Left lung (tissue), 10 donors: ENCODE measurements around the gene AHDC1. TPM values are rescaled to one million over a fixed set of nuclear protein-coding genes. Genes with fewer than 3 reads are reported as not detected.
A peak's percentile ranks its signal among the peaks of the same experiment; 100 is the strongest.

Experiments
- ATAC-seq: fragments of 200-7000 bp; cut with Tn5 transposase; one replicate; pipeline ENCODE4 v1.9.1; 2020; ENCODE audit warnings: moderate library complexity
- DNase-seq, 4 donors: peaks; one replicate each; pipeline ENCODE4 v3.0.0-alpha.2; 2013 to 2020
- H3K27ac ChIP-seq, 2 donors: fragments of 200-600 bp; sonication (generic) in 1 of 2; one replicate each; pipeline versions ENCODE4 v1.5.0 to v1.8.0; 2020 to 2021
- H3K27me3 ChIP-seq, 2 donors: fragments of 200-600 bp; sonication (generic) in 1 of 2; one replicate each; pipeline versions ENCODE4 v1.5.0 to v1.8.0; 2020 to 2021
- H3K36me3 ChIP-seq, 2 donors: fragments of 200-600 bp; sonication (generic) in 1 of 2; one replicate each; pipeline versions ENCODE4 v1.5.0 to v1.8.0; 2020 to 2021
- H3K4me1 ChIP-seq, 2 donors: fragments of 200-600 bp; one replicate each; pipeline ENCODE4 v1.8.0; 2021
- H3K4me3 ChIP-seq, 2 donors: fragments of 200-600 bp; sonication (generic) in 1 of 2; one replicate each; pipeline versions ENCODE4 v1.5.0 to v1.8.0; 2020 to 2021; ENCODE audit warnings: mild to moderate bottlenecking in 1 of 2
- H3K9me3 ChIP-seq, 2 donors: fragments of 200-600 bp; sonication (generic) in 1 of 2; one replicate each; pipeline versions ENCODE4 v1.5.0 to v1.8.0; 2020 to 2021
- intact Hi-C, 2 donors: fragments of 100-400 bp; cut with DNase I; formaldehyde crosslinking; loops; one replicate each; pipeline versions ENCODE4 v1.11.2 to v1.14.2; 2022
- polyA plus RNA-seq, 6 donors: library from polyadenylated mRNA; unstranded; fragments of 120-200 nt; gene quantifications; one replicate each; pipeline ENCODE4 v1.2.1, GENCODE V29; 2013; ENCODE audit not compliant: insufficient read length in 6 of 6
- total RNA-seq, 2 donors: library from RNA; stranded (reverse); fragmentation: NEBNext Ultra II Directional; extraction: Animal tissue kit (Norgen Biotek cat#: 25700); gene quantifications; one replicate each; pipeline ENCODE4 v1.2.1, GENCODE V29; 2021
- TF ChIP-seq, protein P1 (sequence below), 2 donors: fragments of 200-600 bp; sonication (generic) in 1 of 2; IDR thresholded peaks; one replicate each; pipeline versions ENCODE4 v1.5.0 to v1.8.0; 2021; ENCODE audit warnings: antibody characterized with exemption in 2 of 2
- donor health status: DM: no; HTN: yes; CAD: no.
- donor health status: DM: no; HTN: no; CAD: no.

Gene AHDC1
- total and polyA plus RNA-seq, 8 donors = 32.2 to 48.8 (median 41.2) TPM

DNA sequence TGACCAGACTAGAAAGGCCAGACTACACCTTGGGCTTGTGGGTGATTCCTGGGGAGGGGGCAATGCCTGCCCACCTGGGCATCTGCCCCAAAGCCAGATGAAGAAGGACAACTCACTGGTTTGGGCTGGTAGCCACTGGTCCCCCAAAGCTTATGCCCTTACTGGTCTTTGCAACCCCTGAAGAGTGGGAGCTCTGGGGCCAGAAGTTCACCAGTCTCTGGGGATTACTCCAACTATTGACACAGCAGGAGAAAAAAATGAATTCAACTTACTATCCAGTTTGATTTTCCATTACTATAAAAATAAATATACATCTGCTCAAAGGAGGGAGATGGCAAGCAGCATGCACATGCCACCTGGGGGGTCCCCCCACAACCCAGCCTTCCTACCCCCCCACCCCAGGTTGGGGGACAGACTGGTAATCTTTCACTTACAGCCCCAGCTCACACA, 2.6 kb downstream of the AHDC1 start:
- no peaks in the 10 kb centered on the region for H3K9me3 ChIP-seq
- peaks cover 0 to 18% of the 10 kb centered on the region in 2 donors for H3K27me3 ChIP-seq
- no peaks in the 10 kb centered on the region for H3K36me3 ChIP-seq
- H3K4me3 ChIP-seq = peak overlapping the region; percentile 78 to 79
- H3K4me1 ChIP-seq = peaks cover 46 to 73% of the 10 kb centered on the region in 2 donors
- peak overlapping the region; percentile 83 to 88 for H3K27ac ChIP-seq
- TF ChIP-seq, protein P1, sequence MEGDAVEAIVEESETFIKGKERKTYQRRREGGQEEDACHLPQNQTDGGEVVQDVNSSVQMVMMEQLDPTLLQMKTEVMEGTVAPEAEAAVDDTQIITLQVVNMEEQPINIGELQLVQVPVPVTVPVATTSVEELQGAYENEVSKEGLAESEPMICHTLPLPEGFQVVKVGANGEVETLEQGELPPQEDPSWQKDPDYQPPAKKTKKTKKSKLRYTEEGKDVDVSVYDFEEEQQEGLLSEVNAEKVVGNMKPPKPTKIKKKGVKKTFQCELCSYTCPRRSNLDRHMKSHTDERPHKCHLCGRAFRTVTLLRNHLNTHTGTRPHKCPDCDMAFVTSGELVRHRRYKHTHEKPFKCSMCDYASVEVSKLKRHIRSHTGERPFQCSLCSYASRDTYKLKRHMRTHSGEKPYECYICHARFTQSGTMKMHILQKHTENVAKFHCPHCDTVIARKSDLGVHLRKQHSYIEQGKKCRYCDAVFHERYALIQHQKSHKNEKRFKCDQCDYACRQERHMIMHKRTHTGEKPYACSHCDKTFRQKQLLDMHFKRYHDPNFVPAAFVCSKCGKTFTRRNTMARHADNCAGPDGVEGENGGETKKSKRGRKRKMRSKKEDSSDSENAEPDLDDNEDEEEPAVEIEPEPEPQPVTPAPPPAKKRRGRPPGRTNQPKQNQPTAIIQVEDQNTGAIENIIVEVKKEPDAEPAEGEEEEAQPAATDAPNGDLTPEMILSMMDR (IDR thresholded peaks at IDR 0.05) = no peak
- intact Hi-C loops = loop anchor here in 1 of 2 donors (5.0 kb wide), 1 partner anchor 44 kb away; no protein-coding TSS in a partner anchor
- ATAC-seq (no peak), DNase-seq (no peak)

DNA sequence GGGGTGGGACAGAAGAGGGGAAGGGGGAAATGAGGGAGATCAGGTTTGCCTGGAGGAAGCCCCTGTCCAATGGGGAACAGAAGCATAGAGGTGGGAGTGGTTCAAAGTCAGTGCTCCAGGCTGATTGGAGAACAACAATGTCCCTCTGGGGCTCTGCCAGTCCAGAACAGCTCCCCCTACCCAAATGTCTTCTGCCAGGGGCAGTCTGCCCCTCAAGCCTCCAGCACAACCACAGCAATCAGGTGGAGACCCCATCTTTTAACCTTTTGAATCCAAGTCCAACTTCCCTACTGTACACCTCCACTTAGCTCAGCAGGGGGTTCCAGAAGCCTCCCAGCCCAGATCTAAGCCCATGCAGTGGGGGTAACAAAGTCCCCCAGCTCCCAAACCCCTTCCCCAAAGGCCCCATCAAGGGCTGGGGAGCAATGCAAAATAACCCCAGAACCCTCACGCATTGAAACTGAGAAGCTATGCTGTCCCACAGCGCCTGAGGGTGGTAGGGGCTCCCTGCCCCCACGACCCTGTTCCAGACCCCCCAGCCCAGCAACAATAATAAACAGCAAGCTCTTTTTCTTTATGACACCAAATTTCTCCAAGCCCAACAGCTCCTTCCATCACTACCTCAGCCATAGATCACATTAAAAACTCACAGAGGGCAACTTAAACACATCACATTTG, 3.3 kb downstream of the AHDC1 start:
- ATAC-seq (no peak), DNase-seq (peak in 1 of 4 donors; percentile 52)
- H3K27ac ChIP-seq = no peak overlapping the region
- H3K4me1 ChIP-seq = peaks cover 42 to 70% of the 10 kb centered on the region in 2 donors
- no peak overlapping the region for H3K4me3 ChIP-seq
- TF ChIP-seq, protein P1 (IDR thresholded peaks at IDR 0.05) = no peak
- H3K9me3 ChIP-seq = no peaks in the 10 kb centered on the region
- no peaks in the 10 kb centered on the region for H3K36me3 ChIP-seq
- H3K27me3 ChIP-seq = peaks cover 0 to 18% of the 10 kb centered on the region in 2 donors
- intact Hi-C loops = loop anchor here in 1 of 2 donors (5.0 kb wide), 1 partner anchor 43 kb away; no protein-coding TSS in a partner anchor

DNA sequence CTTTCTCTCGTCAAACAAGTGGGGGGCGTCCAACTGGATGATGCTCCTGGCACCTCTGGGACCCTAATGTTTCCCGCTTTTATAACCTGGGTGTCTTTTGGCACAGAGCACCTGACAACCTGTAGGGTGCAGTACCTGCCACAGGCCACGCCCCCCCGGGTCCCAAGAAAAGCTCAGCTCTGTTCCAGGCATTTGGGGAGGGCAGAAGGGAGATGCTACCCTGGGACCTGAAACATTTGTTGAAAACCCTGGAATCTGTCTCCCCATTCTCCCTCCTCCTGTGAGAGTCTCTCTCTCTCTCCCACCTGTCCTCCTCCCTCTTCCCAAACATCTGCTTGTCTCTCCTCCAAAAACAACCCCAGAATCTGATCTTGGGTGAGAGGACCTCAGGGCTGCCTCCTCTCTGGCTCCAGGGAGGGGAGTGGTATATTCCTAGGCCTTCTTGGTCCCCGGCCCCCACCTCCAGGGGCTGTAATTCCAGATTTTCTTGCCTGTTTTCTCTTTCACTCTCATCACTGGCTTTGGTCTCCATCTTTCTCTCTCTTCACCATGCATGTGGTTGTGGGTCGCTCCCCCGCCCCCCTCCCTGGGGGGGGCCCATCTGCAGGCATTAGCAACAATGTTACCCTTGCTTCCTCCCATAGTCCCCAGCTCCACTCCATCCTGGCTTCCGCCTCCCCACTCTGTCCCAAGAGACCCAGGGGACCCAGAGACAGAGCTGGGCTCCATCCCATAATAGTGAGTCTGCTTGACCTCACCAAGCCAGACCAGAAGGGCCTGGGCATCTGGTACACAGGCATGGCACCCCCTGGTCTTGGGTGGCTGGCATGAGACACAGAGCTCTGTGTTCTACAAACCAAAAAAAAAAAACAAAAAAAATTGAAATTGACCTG, 4.1 kb downstream of the AHDC1 start:
- ATAC-seq (no peak), DNase-seq (no peak)
- H3K36me3 ChIP-seq = no peaks in the 10 kb centered on the region
- H3K9me3 ChIP-seq = no peaks in the 10 kb centered on the region
- H3K4me3 ChIP-seq = no peak overlapping the region
- TF ChIP-seq, protein P1 (IDR thresholded peaks at IDR 0.05) = no peak
- peaks cover 0 to 18% of the 10 kb centered on the region in 2 donors for H3K27me3 ChIP-seq
- peak overlapping the region in 1 of 2 donors; percentile 82 for H3K27ac ChIP-seq
- intact Hi-C loops = loop anchor here in 1 of 2 donors (5.0 kb wide), 1 partner anchor 43 kb away; no protein-coding TSS in a partner anchor
- peaks cover 42 to 70% of the 10 kb centered on the region in 2 donors for H3K4me1 ChIP-seq

DNA sequence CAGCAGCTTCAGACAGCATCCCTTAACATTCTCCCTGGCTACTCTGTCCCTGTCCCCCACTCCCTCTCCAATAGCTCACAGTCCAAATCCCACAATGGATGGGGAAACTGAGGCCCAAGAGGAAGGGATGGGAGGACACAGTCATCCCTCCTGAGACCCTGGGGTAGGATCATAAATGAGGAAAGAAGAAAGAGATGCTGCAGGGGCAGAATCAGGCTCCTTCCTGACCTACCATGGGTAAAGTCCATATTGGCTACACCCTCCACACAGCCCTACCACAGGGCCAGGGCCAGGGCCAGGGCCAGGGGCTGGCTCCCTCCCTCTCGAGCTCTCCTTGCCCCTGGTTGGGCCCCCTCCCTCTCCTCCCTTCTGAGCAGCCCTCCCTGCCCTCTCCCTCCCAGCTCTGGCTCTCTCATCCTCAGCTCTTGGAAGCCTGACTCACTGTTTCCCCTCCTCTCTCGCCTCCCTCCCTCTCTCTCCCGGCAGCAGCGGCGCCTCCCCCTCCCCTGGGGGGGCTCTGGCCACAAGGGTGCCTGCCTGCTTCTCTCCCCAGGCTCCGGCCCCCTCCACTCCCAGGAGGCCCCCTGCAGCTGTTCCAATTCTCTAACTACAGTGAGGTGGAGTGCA, 4.9 kb downstream of the AHDC1 start:
- TF ChIP-seq, protein P1 (IDR thresholded peaks at IDR 0.05) = no peak
- Histone ChIP-seq H3K9me3 (no peaks in the 10 kb centered on the region), H3K4me1 (peaks cover 42 to 66% of the 10 kb centered on the region in 2 donors), H3K4me3 (no peak overlapping the region), H3K36me3 (no peaks in the 10 kb centered on the region), H3K27me3 (peaks cover 0 to 18% of the 10 kb centered on the region in 2 donors), H3K27ac (peak overlapping the region in 1 of 2 donors; percentile 82)
- intact Hi-C loops = no loop called here
- DNase-seq (peak in 3 of 4 donors; percentile 65 to 79 (median 69)), ATAC-seq (peak; percentile 43)
